ENCODE results near the gene UBL4A.

The UBL4A gene

DNA sequence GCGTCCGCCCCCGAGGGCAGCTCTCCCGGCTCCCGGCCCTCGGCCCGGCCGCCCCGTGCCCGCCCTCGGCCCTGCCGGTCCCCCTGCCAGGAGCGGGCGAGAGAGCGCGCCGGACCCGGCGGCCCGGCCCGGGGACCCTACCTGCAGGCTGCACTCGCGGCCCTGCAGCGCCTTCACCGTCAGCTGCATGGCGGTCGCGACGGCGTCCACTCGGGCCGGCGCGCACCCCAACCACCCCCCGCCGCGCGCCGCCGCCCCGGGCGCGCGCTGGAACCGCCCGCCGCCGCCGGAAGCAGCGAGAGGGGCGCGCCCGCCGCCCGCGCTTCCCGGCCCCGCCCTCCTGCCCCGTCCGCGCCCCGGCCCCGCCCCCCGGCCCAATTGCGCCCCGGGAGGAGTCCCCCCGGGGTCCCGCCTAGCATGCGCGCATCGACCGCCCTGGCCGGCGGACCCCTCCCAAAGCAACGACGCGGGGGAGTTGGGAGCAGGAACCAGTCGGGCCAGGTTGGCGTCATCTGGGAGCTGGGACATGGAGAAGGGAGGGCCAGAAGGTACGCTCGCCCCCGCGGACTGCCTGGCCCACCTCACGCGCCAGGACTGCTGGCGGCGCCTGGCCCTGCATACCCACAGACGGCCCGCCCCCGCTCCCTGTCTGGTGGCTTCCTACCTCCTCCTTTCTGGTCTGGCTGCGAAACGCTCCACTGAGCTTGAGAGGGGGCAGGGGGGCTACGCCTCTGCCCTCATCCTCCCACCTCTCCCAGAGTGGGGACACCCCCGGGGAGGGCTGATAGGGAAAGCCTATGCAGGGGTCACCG lies at the start of gene UBL4A:
UBL4A (minus strand) TSS at position 220 of the 812 bp plus-strand sequence; CDS start at position 189, 31 bp downstream.
- peak; percentile 41 for DNase-seq (ENCODE audit: low spot score)

DNA sequence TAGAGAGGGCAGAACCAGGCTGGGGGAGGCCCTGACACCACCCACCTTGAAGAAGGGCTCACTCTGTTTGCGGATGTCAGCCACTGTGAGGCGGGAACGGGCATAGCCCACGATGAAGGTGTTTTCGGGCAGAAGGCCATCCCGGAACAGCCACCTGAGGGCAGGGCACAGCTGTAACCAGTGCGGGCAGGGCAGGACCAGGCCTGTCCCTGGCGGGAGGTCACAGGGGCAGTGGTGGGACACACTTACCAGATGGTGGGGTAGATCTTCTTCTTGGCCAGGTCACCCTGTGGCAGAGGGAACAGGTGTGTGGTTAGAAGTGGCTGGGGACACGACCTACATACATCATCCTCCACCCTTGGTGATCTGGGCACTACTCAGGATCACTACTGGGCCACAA lies 49.5 kb upstream of the UBL4A start:
- no peak for DNase-seq (ENCODE audit: low spot score)

DNA sequence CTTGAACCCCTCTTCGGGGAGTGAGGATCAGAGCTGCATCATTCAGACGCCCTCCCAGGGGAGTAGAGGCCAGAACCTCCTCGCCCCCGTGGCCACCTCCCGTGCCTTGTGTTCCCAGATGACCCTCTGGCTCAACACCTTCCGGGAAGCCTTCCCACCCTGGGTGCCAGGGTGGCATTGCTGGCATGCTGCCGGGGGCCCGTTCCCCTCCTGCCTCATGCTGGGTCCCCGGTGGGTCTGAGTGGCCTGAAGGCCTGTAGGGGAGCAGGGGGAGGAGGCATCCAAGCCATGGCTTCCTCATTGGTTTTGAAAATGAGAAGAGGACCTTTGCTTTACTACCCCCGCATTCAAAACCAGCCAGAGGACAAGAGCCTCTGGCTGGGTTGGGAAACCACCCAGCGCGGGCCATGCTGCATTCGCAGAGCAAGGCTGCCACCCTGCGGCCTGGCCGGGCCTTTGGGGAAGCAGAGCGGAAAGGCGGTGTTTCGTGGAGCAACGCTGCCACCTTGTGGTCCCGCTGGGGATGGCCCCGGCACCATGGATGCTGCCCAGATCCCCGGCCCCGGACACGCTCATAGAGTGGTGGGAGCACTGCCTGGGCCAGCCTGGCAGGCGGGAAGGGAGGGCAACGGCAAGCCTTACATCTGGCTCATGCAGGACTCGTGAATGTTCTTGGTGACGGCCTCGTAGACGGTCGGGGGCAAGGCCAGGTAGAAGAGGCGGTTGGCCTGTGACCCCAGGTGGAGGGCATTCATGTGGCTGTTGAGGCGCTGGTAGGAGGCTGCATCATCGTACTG lies 48.3 kb upstream of the UBL4A start:
- DNase-seq (ENCODE audit: low spot score) = peak; percentile 89

DNA sequence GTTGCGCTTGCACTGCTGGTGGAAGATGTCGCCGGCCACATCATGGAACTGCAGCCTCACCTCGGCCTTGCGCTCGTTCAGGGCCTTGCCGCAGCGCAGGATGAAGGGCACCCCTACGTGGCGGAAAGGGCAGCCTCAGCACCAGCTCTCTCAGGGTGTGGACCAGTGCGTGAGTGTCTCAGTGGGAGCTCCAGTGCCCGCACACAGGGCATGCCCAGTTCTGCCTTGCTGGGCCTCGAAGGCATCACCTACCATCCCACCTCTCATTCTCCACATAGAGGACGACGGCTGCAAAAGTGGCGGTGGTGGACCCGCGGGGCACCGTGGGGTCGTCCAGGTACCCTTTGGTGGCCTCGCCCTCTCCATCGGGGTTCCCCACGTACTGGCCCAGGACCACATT lies 46.3 kb upstream of the UBL4A start:
- no peak for DNase-seq (ENCODE audit: low spot score)

DNA sequence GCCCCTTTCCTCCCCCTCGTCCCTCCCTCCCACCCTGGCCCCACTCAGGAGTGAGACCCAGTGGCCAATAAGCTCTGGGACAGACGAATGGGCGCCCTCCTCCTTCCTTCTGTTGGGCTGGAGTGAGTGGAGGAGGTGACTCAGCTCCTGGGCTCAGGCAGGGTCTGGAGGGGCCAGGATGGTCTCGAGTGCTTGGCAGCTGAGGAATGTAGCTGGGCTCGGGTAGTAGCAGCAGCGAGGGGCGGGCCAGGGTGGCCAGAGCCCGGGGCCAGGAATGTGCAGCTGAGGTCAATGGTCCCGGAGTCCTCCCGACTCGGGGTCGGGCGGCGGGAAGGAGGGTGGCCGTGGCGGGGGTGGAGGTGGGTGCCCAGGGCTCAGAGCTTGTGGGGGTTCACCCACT lies 45.2 kb upstream of the UBL4A start:
- no peak for DNase-seq (ENCODE audit: low spot score)

DNA sequence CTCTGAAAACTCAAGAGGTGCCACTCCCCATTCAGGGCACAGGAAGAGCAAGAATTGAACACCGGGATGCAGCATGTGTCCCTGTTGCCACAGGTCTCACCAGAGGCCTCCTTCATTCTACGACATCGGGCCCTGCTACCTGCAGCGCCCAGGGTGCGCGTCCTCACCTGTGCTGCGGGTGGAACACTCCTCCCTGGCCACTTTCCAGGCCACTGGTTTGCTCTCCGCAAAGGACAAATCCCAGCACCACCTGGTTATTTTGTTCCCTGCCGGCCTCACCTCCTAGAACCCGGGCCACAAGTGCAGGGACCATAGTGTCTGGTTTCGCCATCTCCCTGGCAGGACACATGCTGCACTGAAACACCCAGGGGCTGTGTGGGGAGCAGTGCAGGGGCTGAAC lies 43.9 kb upstream of the UBL4A start:
- DNase-seq (ENCODE audit: low spot score) = no peak

DNA sequence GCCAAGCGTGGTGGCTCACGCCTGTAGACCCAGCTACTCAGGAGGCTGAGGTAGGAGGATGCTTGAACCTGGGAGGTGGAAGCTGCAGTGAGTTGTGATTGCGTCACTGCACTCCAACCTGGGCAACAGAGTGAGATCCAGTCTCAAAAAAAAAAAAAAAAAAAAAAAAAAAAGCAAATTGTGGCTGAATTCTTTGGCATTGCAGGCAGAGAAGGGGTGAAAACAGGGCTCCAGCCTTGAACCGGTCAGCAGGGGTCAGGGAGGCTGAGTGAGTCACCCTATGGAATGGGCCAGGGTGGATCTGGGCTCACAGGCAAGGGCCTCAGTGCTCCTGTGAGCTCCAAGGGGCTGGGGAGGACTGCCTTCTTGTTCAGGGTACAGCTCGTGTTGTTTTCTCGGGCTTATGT lies 42.8 kb upstream of the UBL4A start:
- DNase-seq (ENCODE audit: low spot score) = no peak

DNA sequence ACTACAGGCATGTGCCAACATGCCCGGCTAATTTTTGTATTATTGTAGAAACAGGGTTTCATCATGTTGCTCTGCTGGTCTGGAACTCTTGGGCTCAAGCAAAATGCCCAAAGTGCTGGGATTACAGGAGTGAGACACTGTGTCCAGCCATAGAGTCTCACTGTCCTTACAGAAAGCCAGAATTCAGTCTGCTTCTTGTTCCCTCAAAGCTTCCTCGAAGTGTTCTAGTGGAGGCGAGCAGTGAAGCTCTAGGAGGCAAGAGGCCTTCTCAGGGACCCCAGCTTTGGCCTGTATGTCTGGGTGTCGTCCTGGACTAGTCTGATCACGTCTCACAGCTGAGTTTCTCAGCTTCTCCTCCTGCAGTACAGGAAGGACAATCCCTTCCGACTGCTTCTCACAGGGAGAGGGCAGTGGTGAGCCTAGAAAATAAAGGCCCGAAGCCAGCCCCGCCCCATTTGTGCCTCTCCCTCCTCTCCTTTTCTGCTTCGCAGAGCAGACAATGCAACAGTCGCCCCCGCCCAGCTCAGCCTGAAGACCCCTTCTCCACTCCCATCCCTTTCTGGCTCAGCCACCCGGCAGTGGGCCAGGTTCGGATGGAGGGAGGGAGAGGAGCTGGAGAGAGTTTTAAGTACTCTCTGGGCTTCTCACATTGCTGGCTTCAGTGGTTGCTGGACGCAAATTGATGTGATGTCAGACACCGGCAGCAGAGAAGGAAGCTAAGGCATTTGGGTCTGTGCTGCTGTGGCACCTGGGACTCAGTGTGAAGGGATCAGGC lies 40.7 kb upstream of the UBL4A start:
- peak; percentile 77 for DNase-seq (ENCODE audit: low spot score)

DNA sequence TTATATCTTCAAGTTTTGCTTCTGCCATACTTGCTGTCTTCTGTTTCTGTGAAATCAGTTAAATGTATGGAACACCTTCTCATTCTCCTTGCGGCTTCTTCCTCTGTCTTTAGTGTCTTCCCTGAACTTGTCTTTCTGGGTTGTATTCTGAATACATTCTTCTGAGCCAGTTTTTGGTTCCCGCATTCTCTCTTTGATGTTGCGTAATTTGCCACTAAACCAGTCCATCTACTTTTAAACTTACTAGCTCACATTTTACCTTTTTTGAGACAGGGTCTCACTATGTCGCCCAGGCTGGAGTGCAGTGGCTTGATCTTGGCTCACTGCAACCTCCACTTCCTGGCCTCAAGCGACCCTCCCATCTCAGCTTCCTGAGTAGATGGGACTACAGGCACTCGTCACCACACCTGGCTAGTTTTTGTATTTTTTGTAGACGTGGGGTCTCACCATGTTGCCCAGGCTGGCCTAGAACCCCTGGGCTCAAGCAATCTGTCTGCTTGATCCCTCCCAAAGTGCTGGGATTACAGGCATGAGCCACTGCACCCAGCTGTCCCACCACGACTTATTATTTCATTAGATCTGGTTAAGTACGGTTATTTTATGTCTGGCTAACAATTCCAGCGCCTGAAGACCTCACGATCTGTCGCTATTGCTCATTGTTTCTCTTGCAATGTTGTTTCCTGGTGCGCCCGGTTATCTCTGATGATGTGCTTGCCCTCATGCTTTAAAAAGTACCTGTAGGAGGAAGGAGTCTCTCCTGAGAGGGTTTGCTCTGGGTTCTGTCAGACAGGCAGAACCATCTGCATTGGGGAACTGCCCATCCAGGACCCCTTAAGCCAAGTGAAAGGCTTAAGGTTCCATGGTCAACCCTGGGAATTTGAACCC lies 39.4 kb upstream of the UBL4A start:
- no peak for DNase-seq (ENCODE audit: low spot score)

DNA sequence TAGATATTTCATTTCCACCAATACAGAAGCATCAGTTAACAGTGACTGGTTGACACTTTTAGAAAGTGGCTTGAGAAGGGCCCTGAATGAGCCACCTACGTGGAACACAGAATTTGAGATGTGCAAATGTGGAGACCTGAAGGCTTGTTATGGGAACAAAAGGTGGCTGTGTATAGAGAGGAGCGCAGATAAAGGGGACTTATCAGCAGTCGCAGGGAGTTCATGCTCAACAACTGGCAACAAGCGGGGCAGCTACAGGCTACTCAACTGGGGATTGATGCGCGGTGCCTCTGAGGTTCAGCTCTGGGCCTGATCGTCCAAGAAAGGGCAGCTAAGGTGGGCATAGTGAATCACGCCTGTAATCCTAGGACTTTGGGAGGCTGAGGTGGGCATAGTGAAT lies 33.0 kb upstream of the UBL4A start:
- DNase-seq (ENCODE audit: low spot score) = no peak

DNA sequence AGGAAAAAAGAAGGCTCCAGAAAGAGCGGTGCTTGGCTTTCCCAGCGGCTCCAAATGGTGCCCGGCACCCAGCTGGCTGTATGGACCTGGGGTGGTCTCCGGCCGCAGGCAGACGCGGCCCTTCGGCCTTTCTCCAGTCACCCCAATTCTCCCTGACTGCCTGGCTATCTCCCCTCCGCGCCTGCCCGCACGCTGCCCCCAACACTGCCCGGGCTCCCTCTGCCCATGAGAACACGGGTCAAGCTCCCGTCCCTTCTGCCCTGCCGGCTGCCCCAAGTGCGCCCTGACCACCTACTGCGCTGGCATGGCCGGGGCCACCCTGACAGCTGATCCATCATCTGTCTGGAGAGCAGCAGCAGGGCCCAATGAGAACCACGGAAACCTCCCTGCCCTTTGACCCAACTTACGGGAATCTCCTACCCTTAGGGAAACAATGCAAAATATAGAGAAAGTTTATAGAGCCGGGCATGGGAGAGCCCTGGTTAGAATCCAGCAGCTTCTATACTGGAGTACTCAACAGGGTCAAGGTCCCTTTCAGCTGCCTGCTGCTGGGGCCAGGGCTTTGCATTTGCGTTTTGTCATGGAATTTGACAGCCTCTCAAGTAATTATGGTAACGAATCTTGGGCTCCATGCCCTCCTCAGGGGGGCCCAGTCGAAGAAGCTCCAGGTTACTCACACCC lies 30.8 kb upstream of the UBL4A start:
- no peak for DNase-seq (ENCODE audit: low spot score)

DNA sequence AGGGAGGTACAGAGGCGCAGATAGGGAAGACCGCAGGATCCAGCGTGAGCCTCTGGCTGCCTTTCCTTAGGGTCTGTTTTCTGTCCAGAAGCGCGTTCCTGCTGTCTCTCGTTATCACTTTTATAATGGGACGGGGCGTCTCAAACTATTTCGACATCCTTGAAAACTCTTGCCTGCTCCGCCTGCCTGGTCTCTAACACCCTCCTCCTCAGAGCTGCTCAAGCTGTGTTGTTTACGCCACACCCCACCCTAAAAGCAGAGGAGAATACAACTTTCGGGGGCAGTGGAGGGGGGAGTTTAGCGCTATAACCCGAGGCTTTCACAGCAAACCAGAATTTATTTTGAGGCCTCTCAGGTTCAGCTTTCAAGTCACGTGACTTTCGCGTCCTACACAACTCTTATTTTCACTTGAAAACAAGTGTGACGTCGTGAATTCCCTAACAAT lies 30.3 kb upstream of the UBL4A start:
- no peak for DNase-seq (ENCODE audit: low spot score)

DNA sequence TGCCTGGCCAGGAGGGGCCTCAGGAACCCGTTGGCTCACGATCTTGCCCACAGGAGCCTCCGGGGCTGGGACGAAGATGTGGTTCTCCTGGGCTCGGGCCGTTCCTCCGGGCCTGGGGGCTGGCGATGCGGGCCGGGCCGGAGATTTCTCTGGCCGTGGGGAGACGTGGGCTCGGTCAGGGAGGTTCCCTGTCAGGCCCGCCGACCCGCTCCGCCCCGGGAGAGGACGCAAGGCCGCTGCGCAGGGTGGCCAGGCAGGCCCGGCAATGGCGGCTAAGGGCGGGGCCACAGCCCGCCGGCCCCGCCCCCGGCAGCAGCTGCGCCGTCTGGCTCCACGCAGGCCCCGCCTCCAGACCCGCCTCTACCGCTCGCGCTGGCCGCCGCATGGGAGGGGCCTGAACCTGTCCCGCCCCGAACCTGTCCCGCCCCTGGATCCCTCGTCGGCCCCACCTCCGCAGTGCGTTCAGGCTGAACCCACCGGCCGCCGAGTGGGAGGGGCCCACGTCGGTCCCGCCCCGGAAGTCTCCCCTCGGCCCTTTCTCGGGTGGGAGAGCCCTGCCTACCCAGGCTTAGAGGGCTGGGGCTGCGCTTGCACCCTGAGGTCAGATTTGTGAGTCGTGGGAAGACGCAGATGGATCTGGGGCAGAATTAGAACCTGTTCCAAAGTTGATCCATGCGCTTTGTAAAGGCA lies 29.7 kb upstream of the UBL4A start, which contains the start of gene FAM3A:
FAM3A (minus strand) TSS at position 267 of the 690 bp plus-strand sequence. CDS start 460 bp downstream, outside the sequence.
- DNase-seq (ENCODE audit: low spot score) = peak; percentile 93

DNA sequence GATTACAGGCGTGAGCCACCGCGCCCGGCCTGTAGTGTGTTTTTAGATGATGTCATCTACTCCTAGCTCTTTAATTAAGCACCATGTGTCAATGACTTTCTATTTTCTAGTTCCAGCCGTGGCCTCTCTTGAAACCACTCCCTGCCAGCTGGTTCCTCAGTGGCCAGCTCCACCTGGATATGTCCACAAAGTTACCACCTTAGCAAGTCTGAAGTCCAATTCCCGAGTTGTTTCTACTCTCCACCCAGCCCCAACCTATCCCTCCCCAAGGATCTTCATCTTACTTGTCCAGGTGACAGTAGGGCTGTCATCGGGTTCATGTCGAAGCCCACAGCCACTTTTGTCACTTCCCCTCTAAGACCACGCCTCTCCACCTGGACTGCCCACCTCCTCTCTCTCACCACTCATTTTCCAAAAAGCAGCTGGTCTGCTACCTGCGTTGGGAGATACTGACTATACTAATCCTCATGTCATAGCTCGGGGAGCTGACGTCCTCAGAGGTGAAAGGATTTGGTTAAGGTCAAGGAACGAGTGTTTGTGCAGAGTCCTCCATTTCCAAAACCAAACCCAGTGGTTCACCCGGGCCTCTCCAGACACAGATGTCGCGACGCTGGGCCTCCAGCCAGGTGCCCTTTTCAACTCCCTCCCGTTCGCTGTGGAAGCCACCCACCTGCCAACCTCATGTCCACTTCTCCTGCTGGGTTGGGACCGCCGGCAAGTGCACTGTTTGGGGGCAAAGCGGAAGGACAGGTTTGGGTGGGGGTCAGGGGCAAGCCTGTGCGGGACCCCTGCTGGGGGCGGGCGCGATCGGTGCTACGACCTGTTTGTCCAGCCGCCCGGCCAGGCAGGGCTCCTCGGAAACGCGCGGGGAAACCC lies 28.9 kb upstream of the UBL4A start:
- peak; percentile 50 for DNase-seq (ENCODE audit: low spot score)

DNA sequence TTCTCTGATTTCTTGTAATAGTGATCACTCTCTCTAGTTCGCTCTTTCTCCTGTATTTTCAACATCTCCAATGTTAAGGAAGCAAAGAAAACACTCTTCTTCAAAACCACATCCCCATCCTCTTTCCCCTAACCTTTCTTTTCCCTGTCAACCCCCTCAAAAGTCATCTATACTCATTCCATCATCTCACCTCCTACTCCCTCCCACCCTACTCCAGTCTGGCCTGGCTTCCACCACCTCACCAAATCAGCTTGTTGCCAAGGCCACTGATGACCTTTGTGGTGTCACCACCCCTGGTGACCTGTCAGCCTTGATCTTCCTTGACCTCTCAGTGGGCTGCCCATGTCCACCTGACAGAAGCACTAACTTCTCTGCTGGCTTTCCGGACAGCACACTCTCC lies 27.3 kb upstream of the UBL4A start:
- no peak for DNase-seq (ENCODE audit: low spot score)

DNA sequence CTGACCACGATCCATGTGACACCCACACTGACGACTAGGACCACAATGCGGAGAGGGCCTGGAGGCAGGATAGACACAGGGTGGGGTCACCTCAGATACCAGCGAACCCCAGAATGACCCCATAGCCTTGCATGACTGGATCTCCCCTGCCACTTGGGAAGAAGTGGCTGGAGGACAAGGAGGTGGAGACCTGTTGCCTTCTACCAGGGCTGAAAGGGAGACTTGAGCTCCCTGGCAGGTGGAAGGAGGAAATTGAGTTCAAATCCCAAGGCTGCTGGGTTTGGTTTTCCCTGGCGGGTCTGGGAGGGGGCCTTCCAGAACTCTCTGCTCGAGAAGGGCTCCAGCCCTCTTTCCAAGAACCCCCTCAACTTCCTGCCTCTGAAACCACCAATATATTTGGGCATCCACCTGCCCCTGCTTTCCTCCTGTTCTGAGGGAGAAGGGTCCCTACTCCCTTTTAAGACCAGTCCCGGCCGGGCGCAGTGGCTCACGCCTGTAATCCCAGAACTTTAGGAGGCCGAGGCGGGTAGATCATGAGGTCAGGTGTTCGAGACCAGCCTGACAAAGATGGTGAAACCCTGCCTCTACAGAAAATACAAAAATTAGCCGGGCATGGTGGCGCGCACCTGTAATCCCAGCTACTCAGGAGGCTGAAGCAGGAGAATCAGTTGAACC lies 26.6 kb upstream of the UBL4A start:
- DNase-seq (ENCODE audit: low spot score) = no peak

DNA sequence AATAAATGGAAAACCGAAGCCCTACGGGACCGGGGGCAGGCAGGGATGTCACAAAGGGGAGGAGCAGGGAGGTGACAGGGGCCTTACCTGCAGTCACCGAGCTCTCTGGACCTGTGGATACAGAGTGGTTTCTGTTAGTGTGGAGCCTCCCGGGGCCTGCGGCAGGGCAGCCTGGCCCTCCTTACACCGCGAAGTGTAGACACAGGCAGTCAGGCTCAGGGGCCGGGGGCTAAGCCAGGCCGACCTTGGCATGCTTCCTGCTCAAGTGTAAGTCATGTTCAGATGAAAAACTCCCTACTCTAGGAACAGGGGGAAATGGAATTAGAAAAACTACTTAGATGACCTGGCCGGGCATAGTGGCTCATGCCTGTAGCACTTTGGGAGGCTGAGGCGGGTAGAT lies 25.3 kb upstream of the UBL4A start:
- DNase-seq (ENCODE audit: low spot score) = no peak

DNA sequence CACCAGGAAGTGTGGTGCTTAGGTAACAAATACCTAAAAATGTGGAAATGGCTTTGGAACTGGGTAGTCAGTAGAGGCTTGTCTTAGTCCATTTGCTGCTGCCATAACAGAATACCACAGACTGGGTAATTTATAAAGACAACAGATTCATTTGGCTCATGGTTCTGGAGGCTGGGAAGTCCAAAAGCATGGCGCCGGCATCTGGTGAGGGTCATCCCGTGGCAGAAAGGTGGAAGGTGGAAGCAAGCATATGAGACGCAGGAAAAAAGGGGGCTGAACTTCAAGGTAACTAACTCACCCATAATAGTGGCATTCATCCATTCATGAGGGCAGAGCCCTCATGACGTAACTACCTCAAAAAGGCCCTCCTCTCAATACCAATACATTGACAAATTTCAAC lies 23.0 kb upstream of the UBL4A start:
- DNase-seq (ENCODE audit: low spot score) = no peak

DNA sequence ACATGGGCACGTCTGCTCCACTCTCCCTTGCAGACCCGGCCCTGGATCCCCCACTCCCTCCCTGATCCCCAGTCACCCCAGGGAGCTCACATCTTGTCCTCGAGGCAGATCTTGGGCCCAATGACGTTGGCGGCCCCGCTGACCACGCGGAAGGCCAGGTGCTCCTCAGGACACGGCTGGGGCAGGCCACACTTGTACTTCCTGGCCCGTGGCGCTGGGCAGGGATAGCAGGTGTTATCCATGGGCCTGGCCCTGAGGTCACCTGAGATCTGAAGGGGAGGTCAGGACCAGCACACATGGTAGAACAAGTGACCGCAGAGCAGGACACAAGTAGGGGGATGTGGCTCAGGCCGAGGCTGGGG lies 21.9 kb upstream of the UBL4A start:
- no peak for DNase-seq (ENCODE audit: low spot score)
